Measurements from ENCODE around the gene PRKN. TPM values are rescaled to one million over a fixed set of nuclear protein-coding genes. Genes with fewer than 3 reads are reported as not detected.

The PRKN gene
- total RNA-seq, 1 donor from 2014 or later, result 0.79 TPM

DNA sequence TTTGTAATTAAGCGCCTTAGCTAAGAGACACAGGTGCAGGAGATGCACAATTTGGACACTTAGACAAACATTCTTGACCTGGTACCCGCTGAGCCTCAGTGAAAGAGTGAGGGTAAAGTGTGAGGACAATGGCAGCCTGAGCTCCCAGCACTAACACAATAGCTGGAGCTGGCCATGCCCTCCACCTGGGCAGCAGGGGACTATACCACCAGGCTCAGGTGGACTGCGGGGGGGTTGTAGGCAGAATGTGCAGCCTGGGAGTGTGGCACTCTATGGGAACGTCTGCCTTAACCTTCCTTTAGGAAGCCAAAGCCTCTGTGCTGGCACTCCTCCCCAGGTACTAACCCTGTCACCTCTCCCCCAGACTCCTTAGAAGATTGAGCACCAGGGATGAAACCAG lies 23.6 kb downstream of the PRKN start:
- no peak overlapping the region for H3K4me3 ChIP-seq (ENCODE audit: low read depth, low read length)
- DNase-seq (ENCODE audit: low read depth), result no peak
- no peaks in the 10 kb centered on the region for H3K36me3 ChIP-seq (ENCODE audit: control insufficient read depth, insufficient read depth, low read length)
- no peaks in the 10 kb centered on the region for H3K27me3 ChIP-seq (ENCODE audit: control insufficient read depth, insufficient read depth, low read length)
- no peak for FAIRE-seq
- TF ChIP-seq, protein P1, sequence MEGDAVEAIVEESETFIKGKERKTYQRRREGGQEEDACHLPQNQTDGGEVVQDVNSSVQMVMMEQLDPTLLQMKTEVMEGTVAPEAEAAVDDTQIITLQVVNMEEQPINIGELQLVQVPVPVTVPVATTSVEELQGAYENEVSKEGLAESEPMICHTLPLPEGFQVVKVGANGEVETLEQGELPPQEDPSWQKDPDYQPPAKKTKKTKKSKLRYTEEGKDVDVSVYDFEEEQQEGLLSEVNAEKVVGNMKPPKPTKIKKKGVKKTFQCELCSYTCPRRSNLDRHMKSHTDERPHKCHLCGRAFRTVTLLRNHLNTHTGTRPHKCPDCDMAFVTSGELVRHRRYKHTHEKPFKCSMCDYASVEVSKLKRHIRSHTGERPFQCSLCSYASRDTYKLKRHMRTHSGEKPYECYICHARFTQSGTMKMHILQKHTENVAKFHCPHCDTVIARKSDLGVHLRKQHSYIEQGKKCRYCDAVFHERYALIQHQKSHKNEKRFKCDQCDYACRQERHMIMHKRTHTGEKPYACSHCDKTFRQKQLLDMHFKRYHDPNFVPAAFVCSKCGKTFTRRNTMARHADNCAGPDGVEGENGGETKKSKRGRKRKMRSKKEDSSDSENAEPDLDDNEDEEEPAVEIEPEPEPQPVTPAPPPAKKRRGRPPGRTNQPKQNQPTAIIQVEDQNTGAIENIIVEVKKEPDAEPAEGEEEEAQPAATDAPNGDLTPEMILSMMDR (IDR thresholded peaks at IDR 0.05; ENCODE audit: insufficient read depth, low read length, severe bottlenecking), result no peak

DNA sequence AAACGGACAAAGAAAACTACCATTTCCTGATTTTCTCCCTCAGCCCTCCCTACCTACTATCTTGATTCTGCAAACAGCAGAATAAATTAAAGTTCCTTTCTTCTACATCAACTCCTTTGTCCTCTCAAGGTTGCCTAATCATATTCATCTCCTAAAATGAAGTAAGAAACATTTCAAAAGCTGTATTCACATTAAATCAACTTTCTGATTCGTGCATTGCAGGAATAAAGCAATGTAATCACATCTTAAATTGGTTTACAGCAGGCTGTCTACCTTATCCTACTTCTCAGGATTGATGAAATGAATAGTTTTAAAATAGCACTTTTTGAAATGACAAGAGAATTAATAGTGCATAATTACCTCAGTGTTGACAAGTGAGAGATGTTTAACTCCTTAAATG lies 25.1 kb downstream of the PRKN start:
- TF ChIP-seq, protein P1 (IDR thresholded peaks at IDR 0.05; ENCODE audit: insufficient read depth, low read length, severe bottlenecking), result no peak
- Histone ChIP-seq H3K27me3 (ENCODE audit: control insufficient read depth, insufficient read depth, low read length) (no peaks in the 10 kb centered on the region), H3K4me3 (ENCODE audit: low read depth, low read length) (no peak overlapping the region), H3K36me3 (ENCODE audit: control insufficient read depth, insufficient read depth, low read length) (no peaks in the 10 kb centered on the region)
- no peak for DNase-seq (ENCODE audit: low read depth)
- no peak for FAIRE-seq

DNA sequence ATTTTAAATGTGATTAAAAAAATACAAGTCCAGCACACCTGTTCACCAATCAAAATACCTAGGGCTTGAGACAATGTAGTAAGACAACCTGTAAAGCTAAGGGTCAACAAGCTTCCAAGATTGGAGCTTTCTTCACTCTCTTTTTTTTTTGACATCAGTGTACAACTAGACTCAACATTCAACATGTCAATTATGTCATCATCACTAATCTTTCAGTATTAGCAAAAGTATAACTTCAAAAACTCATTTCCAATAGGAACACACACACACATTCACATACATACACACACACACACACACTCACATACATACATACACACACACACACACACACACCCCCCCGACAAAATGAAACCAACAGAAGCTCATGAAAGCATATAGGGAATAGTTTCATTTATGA lies 26.0 kb downstream of the PRKN start:
- no peak for FAIRE-seq
- TF ChIP-seq, protein P1 (IDR thresholded peaks at IDR 0.05; ENCODE audit: insufficient read depth, low read length, severe bottlenecking), result no peak

DNA sequence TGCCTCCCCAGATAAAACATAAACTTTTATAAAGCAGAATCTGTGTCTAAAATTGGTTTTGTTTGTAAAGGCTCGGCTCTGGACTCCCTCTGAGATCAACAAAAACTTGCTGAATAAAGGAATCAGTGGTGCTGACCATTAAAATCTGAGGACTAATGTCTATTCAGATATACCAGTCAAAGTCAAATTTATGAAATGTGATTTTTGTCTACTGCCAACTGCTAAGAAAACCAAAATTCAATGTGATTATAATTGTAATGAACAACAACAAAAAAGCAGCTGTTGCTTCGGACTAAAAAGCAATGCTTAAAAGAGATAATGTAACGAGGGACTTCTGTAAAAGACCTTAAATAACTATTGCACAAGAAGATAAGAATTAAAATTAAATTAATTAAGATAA lies 26.6 kb downstream of the PRKN start:
- FAIRE-seq, result no peak
- H3K27me3 ChIP-seq (ENCODE audit: control insufficient read depth, insufficient read depth, low read length), result no peaks in the 10 kb centered on the region
- H3K36me3 ChIP-seq (ENCODE audit: control insufficient read depth, insufficient read depth, low read length), result no peaks in the 10 kb centered on the region

More for the DNA sequence above, 26.0 kb downstream of the PRKN start:
- Histone ChIP-seq H3K36me3 (ENCODE audit: control insufficient read depth, insufficient read depth, low read length) (no peaks in the 10 kb centered on the region), H3K27me3 (ENCODE audit: control insufficient read depth, insufficient read depth, low read length) (no peaks in the 10 kb centered on the region), H3K4me3 (ENCODE audit: low read depth, low read length) (no peak overlapping the region)
- DNase-seq (ENCODE audit: low read depth), result no peak

DNA sequence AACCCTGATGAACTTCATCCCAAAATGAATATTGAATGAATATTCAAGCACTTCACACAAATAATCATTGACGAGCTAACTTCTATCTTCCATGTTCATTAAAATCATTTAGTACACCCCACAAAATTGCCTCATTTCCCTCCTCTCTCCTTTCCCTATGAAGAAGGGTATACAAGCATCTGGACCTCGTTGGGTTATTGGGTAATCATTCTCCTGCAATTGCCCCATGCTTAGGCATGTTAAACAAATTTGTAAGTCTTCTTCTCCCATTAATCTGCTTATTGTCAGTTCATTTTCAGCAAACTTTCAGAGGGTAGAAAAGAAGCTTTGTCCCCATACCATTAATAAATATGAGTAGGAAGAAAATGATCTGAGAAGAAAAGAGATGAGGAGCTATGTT lies 27.6 kb downstream of the PRKN start:
- Histone ChIP-seq H3K36me3 (ENCODE audit: control insufficient read depth, insufficient read depth, low read length) (no peaks in the 10 kb centered on the region), H3K4me3 (ENCODE audit: low read depth, low read length) (no peak overlapping the region), H3K27me3 (ENCODE audit: control insufficient read depth, insufficient read depth, low read length) (no peaks in the 10 kb centered on the region)
- TF ChIP-seq, protein P1 (IDR thresholded peaks at IDR 0.05; ENCODE audit: insufficient read depth, low read length, severe bottlenecking), result no peak
- FAIRE-seq (no peak), DNase-seq (ENCODE audit: low read depth) (no peak)

More for the DNA sequence above, 26.6 kb downstream of the PRKN start:
- DNase-seq (ENCODE audit: low read depth), result no peak
- TF ChIP-seq, protein P1 (IDR thresholded peaks at IDR 0.05; ENCODE audit: insufficient read depth, low read length, severe bottlenecking), result no peak
- no peak overlapping the region for H3K4me3 ChIP-seq (ENCODE audit: low read depth, low read length)

DNA sequence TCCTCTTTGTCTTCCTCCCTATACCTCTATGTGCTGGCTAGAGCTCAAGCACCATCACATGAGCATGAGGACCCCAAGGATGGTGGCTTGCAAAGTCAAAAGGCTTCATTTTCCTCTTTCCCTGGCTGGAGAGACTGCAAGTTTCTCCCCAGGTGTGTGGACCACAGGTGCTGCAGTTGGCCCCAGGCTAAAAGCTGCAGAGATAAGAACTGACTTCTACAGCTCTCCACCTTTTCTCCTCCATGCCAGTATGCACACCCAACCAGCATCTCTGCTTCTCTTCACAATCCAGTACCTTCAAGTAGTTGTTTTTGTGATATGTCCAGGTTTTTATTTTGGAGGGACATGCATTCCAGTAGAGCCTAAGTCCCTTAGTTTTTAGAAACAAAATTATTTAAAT lies 29.1 kb downstream of the PRKN start:
- TF ChIP-seq, protein P1 (IDR thresholded peaks at IDR 0.05; ENCODE audit: insufficient read depth, low read length, severe bottlenecking), result no peak
- no peak for FAIRE-seq
- no peaks in the 10 kb centered on the region for H3K27me3 ChIP-seq (ENCODE audit: control insufficient read depth, insufficient read depth, low read length)
- no peaks in the 10 kb centered on the region for H3K36me3 ChIP-seq (ENCODE audit: control insufficient read depth, insufficient read depth, low read length)
- DNase-seq (ENCODE audit: low read depth), result no peak
- no peak overlapping the region for H3K4me3 ChIP-seq (ENCODE audit: low read depth, low read length)

Measured in bronchial epithelial cell (primary cell).